Activated CD4-positive, alpha-beta T cell treated with anti-CD3 and anti-CD28 coated beads, Interleukin-2, amount 50 U/mL, for 24 hours (primary cell): ENCODE data around the gene CASZ1.

Experiments
- DNase-seq, 2 donors: peaks; one replicate each; pipeline ENCODE4 v3.0.0-alpha.2; 2020; ENCODE audit warnings: low read depth in 1 of 2, low spot score in 1 of 2

Gene CASZ1

DNA sequence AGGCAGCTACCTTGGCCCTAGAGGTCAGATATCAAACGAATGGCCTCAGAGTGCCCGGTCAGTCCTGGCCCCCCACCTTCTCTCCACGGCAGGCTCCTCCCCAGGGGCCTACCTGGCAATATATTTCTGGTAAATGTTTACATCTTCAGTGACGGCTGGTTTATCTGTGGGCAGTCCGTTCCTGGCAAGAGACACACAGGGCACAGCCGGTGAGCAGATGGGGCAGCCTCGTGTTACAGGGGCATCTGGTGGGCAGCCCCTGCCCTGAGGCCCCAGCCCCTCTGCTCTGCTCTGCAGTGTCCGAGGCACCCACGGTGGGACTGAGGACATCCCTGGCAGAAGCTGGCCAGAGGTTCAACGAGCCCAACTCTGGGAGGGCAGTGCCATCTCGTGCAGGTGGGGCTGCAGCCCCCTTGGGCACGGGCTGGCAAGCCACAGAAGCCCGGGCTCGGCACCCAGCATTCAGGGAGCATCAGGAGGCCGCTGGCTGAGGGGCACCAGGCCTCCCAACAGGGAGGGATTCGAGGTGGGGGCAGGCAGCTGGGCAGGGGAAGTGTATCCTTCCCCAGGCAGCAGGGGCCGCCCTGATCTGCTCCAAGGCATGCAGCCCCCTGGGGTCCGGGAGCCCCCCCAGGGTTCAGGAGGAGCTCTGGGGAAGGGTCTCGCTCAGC lies 137.9 kb downstream of the CASZ1 start:
- no peak for DNase-seq

GRCh38 chr1:10657088-10657847 lies 139.2 kb downstream of the CASZ1 start:
- no peak for DNase-seq

DNA sequence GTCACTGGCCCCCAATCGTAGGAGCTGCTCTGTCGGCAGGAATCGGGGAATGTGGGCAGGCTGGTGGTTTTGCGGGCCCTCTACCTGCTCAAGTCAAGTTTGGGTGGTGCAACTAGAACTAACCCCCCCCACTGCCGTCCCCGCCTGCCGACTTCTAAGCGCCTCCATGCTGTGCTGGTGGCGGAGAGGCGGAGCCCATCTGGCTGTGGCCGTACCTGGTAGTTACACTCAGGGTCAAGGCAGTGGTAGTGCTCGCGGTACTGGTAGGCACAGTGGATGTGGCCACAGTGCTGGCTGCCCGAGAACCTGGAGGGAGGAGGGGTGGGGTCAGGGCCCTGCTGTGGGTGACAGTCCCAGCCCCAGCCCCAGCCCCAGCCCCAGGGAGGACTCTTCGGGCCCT lies 140.0 kb downstream of the CASZ1 start:
- DNase-seq: no peak

DNA sequence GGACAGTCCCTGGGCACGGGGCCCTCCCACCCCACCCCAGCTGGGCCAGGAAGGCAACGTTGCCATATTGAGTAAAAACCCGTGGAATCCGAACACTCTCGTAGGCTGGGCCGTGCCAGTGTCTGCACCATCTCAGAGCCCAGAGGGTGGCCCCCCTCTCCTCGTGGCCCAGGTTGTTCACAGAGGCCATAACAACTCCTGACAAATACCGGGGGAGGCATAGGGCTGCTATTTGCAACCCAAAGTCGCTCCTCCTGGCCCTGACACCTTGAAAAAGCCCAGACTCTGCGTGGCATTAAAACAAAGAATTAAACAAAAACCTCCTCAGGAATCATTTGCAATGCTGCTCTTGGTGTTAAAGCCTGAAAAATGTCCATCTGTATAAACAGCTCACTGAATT lies 141.4 kb downstream of the CASZ1 start:
- no peak for DNase-seq

- no peak for DNase-seq
Observed at GRCh38 chr1:10653370-10654125, 142.9 kb downstream of the CASZ1 start.

- no peak for DNase-seq
Observed at GRCh38 chr1:10652626-10653025, 143.8 kb downstream of the CASZ1 start.

DNA sequence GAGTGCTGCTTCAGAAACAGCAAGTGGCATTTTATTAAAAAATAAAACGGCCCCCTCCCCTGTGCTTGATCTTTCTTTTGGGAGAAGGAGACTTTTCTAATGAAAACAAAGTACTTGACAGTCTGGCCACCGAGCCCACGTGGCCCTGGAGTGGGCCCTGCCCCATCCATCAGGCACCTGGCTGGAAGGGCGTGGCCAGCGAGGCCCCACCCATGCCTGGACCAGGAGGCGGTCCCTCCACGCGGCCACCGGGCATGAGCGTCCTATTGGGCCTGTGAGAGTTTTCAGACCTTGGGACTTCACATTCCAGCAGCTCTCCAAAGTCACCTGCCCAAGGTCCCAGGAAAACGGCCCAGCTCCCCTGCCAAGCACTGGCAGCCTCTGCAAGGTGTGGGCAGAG lies 144.7 kb downstream of the CASZ1 start:
- no peak for DNase-seq

DNA sequence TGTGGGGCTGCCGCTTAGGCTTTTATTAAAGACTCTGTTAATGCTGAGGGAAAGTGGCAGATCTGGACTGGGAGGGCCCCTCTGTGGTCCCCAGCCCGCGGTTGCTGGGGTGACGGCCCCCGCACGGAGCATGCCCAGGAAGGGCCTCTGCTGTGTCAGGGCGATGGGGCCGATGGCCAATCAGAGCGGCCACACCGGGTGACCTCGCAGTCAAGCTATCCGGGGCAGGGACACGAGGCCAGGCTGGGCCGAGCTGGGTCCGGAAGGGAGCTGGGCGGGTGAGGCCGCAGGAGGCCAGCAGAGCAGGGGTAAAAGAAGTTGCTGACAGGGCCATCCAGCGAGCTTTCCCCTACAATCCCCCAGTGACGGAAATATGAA lies 145.1 kb downstream of the CASZ1 start:
- DNase-seq: no peak

- DNase-seq: no peak
Observed at GRCh38 chr1:10650556-10651388, 145.7 kb downstream of the CASZ1 start.

GRCh38 chr1:10649517-10650201 lies 146.8 kb downstream of the CASZ1 start:
- DNase-seq: no peak

DNA sequence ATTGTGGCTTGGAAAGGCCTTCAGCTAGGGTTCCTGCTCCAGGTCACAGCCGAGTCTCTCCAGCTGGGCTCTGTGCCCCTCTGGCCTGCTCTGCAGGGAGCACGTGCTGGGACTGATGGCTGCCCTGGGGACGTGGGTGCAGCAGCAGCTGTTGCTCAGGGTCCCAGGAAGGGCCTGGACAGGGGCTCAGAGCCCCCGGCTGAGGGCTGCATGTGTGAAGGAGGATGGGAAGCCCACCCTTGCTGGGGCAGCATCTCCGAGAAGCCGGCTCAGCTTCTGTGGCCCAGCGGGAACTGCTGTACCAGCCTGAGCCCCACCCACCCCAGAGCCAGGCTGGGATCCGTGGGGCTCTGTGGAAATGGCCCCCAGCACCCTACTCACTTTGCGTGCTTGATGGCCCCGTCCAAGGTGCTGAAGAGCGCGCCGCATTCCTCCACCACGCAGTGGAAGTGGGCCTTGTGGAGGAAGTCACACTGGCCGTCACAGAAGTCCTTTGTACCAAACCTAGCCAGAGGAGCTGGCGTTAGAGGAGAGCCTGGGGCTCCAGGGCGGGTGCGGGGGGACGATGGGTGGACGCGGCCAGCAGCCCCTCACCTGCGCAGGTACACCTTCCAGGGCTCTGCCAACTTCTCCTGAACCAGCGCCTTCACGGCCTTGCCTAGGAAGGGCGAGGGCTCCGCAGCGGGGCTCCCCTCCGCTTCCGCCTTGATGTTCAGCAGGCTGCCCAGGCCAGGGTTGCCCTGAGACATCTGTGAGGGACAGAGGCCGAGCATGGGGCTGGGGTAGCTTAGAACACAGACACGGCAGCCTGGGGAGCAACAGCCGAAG lies 147.5 kb downstream of the CASZ1 start:
- no peak for DNase-seq

- DNase-seq: no peak
Observed at GRCh38 chr1:10647414-10648170, 148.9 kb downstream of the CASZ1 start.

- DNase-seq: no peak
Observed at GRCh38 chr1:10646347-10646861, 150.0 kb downstream of the CASZ1 start.

DNA sequence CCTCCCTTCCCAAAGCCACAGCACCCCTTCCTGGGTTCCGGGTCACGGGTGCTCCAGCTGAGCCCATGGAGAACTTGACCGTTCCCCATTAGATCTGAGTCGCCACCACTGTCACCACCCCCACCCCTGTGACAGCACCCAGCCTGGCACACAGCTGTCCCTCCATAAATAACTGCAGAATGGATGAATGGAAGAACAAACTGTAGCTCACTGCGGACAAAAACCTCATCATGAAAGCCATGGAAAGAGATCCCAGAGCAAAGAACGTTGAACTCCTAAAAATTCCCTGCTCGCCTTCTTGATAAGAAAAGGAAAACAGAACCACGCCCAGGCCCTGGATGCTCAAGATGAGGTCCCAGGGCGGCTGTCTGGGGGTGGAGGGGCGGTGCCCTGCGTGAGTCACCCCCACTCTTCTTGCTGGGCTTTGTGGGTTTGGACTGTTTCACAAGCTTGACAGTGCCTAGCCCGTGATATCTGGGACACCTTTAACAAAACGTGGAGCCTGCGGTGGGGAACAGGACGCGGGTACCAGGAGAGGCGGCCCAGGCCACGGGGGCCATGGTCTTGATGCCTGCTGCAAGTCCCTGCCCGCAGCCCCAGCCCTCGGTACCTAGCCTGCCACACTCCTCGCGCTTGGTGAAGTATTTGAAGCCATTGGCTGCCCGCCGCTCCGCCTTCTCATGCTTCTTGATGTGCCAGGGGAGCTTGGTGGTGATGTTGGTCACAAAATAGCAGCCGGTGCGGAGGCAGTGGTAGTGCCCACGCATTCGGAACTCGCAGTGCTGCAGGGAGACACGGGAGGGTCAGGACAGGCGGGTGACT lies 151.9 kb downstream of the CASZ1 start:
- DNase-seq: no peak

DNA sequence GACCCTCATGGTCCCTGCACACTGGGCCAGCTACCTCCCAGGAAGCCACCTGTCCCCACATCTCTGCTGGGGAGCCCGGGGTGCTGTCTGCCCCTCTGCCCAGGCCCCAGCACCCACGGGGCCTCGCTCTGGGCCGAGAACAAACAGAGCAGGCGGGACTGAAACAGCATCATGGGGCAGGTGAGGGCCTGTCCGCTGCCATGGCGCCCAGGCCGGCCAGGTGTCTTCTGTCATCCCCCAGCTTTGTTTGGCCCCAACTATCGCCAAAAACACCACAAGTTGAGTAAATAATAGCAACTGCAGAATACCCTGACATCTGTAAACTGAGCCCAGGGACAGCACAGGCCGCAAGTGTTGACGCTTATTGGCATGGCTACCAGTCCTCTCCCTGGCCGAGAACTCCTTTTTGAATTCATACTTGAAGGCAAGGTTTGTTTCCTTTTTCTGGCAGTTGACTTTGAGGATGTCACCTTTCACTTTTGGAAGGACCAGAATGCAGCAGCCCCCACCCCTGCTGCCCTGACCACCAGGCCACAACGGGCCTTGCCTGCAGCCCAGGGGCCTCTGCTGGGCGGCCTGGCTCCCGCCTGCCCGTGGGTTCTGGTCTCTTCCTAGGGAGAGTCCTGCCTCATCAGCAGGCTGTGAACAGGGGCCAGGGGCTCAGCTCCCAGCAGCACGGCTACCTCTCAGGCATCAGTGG lies 152.7 kb downstream of the CASZ1 start:
- DNase-seq: no peak

GRCh38 chr1:10642403-10643080 lies 153.9 kb downstream of the CASZ1 start:
- DNase-seq: no peak

DNA sequence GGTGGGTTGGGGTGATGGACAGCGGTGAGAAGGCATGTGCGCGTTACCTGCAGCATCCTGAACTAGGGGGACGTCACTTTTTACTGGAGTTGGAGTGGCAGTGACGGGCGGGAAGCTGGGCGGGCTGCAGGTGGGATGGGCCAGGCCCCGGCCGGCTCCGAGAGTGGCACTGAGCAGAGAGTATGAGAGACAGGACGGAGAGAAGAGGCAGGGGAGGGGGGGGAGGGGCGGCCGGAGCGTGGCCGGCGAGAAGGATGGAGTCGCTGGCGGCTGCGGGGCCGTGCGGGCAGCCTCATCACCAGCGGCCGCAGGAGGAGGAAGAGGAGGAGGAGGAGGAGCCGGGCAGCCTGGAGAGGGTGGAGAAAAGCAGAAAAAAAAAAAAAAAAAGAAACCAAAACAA lies 154.5 kb downstream of the CASZ1 start:
- no peak for DNase-seq
